GM06990 (cell line): ENCODE data around the gene ZNF526.

Experiments used
- DNase-seq: peaks from one replicate; pipeline ENCODE4 v3.0.0-alpha.2; 2011; ENCODE audit not compliant: insufficient read length; ENCODE audit errors: extremely low read depth
- H3K27me3 ChIP-seq: replicated peaks from 2 replicates; pipeline ENCODE4 v1.6.0; 2011; ENCODE audit warnings: low read length; ENCODE audit not compliant: control insufficient read depth, insufficient read depth
- H3K36me3 ChIP-seq: 2 replicates; pipeline ENCODE4 v1.5.1; 2011; ENCODE audit warnings: low read length; ENCODE audit not compliant: control insufficient read depth, insufficient read depth
- H3K4me3 ChIP-seq: replicated peaks from 2 replicates; pipeline ENCODE4 v1.5.1; 2011; ENCODE audit warnings: low read depth, mild to moderate bottlenecking, control low read depth, low read length
- TF ChIP-seq, protein P1 (sequence below): IDR thresholded peaks from 2 replicates; pipeline ENCODE4 v1.5.1; 2011; ENCODE audit warnings: low read length, control low read depth, mild to moderate bottlenecking, inconsistent platforms; ENCODE audit not compliant: insufficient read depth, poor library complexity, severe bottlenecking

Gene ZNF526

DNA sequence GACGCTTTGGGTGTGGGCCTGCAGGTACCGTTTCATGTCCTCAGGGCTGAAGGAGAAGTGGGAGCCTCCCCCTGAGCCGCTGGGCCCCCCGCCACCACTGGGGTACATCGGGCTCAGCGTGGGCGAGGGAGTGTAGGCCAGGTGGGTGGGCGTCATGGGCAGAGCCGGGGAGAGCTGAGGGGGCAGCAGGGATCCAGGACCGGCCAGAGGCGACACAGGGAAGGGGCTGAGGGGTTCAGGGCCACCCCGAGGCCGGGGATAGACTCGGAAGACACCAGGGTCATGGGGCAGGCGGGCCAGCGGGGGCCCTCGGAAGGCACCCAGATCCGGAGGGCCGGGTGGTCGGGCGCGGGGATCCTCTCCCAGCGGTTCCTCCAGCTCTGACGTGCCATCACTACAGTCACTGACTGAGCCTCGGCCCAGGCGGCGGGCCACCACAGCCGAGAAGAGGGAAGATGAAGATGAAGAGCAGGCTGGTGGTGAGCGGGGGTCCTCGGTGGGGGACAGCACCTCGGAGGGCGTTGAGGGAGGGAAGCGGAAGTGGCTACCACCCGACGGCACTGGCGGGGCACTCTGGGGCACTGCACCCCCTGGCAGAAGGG is 29.1 kb downstream of the ZNF526 start:
- no peak overlapping the region for H3K4me3 ChIP-seq
- H3K27me3 ChIP-seq: no peaks in the 10 kb centered on the region
- H3K36me3 ChIP-seq: peaks cover 2% of the 10 kb centered on the region
- DNase-seq: no peak
- TF ChIP-seq, protein P1, sequence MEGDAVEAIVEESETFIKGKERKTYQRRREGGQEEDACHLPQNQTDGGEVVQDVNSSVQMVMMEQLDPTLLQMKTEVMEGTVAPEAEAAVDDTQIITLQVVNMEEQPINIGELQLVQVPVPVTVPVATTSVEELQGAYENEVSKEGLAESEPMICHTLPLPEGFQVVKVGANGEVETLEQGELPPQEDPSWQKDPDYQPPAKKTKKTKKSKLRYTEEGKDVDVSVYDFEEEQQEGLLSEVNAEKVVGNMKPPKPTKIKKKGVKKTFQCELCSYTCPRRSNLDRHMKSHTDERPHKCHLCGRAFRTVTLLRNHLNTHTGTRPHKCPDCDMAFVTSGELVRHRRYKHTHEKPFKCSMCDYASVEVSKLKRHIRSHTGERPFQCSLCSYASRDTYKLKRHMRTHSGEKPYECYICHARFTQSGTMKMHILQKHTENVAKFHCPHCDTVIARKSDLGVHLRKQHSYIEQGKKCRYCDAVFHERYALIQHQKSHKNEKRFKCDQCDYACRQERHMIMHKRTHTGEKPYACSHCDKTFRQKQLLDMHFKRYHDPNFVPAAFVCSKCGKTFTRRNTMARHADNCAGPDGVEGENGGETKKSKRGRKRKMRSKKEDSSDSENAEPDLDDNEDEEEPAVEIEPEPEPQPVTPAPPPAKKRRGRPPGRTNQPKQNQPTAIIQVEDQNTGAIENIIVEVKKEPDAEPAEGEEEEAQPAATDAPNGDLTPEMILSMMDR: no peak

DNA sequence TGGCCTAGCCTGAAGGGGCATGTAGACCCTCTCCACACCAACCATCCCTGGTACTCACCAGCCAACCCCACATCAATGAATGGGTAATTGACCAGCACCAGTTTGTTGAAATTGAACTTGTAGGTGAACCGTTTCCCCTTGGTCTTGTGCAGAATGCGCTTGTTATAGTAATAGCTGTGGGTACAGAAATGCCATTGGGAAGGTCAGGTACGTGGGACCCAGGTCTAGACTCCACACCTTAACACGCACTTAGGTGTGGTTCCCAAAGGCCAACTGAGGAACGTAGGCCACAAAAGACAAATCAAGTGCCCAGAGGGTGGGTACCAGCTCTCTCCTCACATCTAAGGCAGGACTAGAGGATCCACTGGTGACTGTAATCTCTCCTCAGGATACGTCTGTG is 29.7 kb downstream of the ZNF526 start:
- Histone ChIP-seq H3K4me3 (no peak overlapping the region), H3K27me3 (no peaks in the 10 kb centered on the region), H3K36me3 (peaks cover 2% of the 10 kb centered on the region)
- TF ChIP-seq, protein P1: no peak
- DNase-seq: no peak

DNA sequence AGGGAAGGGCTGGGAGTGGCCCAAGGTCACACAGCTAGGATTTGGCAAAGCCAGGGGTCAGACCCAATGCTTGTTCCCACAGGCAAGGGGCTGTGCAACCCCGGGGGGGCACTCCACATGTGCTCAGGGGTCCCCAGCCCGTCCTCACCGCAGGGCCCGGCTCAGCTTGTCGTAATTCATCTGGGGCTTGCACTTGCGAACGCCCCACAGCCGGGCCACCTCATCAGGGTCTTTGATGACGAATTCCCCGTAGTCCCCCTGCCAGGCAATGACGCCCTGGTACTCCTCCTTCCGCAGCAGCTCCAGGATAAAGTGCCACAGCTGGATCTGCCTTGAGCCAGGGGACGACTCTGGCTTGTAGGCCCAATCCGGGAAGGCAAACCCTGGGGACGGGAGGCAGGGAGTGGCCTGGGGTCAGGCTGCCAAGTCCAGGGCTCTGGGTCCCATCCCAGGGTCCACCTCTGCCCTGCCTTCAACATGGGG is 30.1 kb downstream of the ZNF526 start:
- Histone ChIP-seq H3K36me3 (peaks cover 2% of the 10 kb centered on the region), H3K4me3 (no peak overlapping the region), H3K27me3 (no peaks in the 10 kb centered on the region)
- no peak for DNase-seq
- TF ChIP-seq, protein P1: no peak

DNA sequence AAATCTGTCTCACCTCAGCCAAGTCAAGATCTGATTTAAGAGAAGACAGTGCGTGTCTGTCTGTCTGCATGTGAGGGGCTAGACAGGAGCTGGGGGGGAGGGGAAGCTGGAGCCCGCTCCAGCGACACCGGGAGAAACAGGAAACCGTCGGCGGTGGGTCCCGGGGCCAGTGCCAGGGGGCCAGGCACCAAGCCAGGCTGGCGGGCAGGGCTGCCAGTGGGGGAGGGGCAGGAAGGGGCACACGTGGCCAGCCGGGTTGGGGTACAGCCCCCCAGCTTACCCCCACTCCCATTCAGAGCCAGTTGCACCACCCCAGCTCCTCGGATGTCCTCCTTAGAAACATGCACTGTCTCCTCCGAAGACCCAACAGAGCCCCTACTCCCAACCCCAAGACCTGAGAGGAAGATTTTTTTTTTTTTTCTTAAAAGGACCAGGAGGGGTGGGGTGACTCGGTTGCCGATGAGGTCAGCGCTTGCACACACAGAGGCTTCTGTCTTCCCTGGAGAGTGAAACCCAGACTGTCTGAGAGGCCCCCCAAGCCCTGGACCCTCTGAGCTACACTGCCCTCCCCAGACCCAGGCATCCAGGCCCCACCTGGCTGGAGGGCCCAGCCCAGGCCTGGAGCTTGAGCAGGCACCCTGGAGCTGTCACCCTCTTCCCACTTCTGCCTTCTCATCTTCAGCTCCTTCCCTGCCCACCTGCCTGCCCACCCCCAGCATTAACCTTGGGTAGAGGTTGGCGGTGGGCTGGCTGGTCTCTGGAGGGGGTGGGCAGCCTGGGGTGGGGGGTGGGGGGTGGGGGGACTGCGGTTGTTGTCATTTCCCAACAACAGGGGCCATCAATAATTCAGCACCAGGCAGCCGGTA is 30.8 kb downstream of the ZNF526 start:
- no peak overlapping the region for H3K4me3 ChIP-seq
- DNase-seq: no peak
- H3K27me3 ChIP-seq: no peaks in the 10 kb centered on the region
- peaks cover 2% of the 10 kb centered on the region for H3K36me3 ChIP-seq
- TF ChIP-seq, protein P1: no peak

DNA sequence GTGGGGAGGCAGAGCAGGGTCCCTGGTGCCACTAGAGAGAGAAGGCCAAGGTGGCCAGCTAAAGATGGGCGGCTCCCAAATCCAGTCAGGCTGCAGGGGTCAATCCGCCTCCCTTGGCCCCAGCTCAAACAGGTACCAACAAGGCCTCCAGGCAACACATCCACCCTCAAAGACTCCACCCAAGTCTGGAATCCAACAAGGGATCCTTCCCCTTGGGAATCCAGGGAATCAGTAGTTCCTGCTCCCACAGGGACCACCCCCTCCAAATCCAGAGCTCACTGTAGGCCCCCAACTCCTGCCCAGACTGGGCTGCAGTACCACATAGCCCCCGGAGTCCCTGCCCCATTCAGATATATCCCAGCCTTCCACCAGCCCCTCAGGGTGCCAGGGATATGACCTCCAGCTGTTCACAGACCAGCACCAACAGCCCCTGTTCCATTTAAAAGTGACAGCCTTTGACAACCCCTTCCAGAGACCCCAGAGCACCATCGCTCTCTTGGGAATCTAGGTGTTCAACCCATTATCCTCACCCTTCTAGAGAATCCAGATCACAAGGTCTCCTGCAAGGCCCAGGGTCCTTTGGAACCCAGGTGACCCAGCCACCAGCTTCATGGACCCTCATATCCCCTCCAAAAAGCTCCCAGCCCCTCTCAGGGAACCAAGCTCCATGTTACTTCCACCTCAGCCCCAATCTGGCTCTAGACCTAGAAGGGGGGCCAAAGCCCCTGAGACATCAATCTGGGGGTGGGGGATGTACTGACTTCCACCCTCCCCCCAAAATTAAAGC is 31.7 kb downstream of the ZNF526 start:
- no peak overlapping the region for H3K4me3 ChIP-seq
- peaks cover 2% of the 10 kb centered on the region for H3K36me3 ChIP-seq
- peak; percentile 1 for DNase-seq
- H3K27me3 ChIP-seq: no peaks in the 10 kb centered on the region
- TF ChIP-seq, protein P1: no peak
